Ascending aorta (tissue), 2 donors: Measurements from ENCODE around the gene MATCAP1. TPM values are rescaled to one million over a fixed set of nuclear protein-coding genes. Genes with fewer than 3 reads are reported as not detected.

Experiments used
- DNase-seq, 2 donors: peaks; one replicate each; pipeline ENCODE4 v3.0.0-alpha.2; 2019; ENCODE audit warnings: low spot score in 2 of 2
- H3K27ac ChIP-seq, 2 donors: fragments of 200-600 bp; sonication (generic); one replicate each; pipeline ENCODE4 v1.5.1; 2016 to 2017; ENCODE audit warnings: mild to moderate bottlenecking in 1 of 2
- H3K27me3 ChIP-seq: fragments of 200-600 bp; sonication (generic); one replicate; pipeline ENCODE4 v1.5.1; 2017
- H3K36me3 ChIP-seq, 2 donors: fragments of 200-600 bp; sonication (generic); one replicate each; pipeline ENCODE4 v1.5.1; 2016
- H3K4me1 ChIP-seq, 2 donors: fragments of 200-600 bp; sonication (generic); one replicate each; pipeline ENCODE4 v1.5.1; 2016 to 2017; ENCODE audit warnings: mild to moderate bottlenecking in 1 of 2
- H3K4me3 ChIP-seq, 2 donors: fragments of 200-600 bp; sonication (generic); one replicate each; pipeline ENCODE4 v1.5.1; 2016 to 2017; ENCODE audit warnings: mild to moderate bottlenecking in 1 of 2
- H3K9me3 ChIP-seq, 2 donors: fragments of 200-600 bp; sonication (generic); one replicate each; pipeline ENCODE4 v1.5.1; 2016
- CTCF ChIP-seq, 3 experiments: fragments of 200-600 bp in 2 of 3; fragments of 450-650 bp in 1 of 3; sonication (generic) in 2 of 3; IDR thresholded peaks; one replicate each; pipeline ENCODE4 v1.5.1; 2016 to 2019; ENCODE audit warnings: antibody characterized with exemption in 3 of 3, mild to moderate bottlenecking in 1 of 3, moderate library complexity in 1 of 3
- intact Hi-C: fragments of 100-400 bp; cut with DNase I; formaldehyde crosslinking; loops from one replicate; pipeline ENCODE4 v1.15.1; 2023
- total RNA-seq: library from RNA; depleted of rRNA; stranded (reverse); fragments of >200 nt; gene quantifications from one replicate; pipeline ENCODE4 v1.1.0, GENCODE V29; 2016

Gene MATCAP1
- total RNA-seq, 1 donor from 2014 or later, result 18.9 TPM

GRCh38 chr16:67146523-67147357 lies 37.0 kb downstream of the MATCAP1 start:
- TF ChIP-seq CTCF (IDR thresholded peaks at IDR 0.05), result no peak
- no peaks in the 10 kb centered on the region for H3K9me3 ChIP-seq
- peaks cover 6 to 8% of the 10 kb centered on the region in 2 donors for H3K4me1 ChIP-seq
- no peaks in the 10 kb centered on the region for H3K27me3 ChIP-seq
- peaks cover 37 to 59% of the 10 kb centered on the region in 2 donors for H3K36me3 ChIP-seq
- intact Hi-C loops, result no loop called here
- no peak for DNase-seq
- no peak overlapping the region for H3K4me3 ChIP-seq
- H3K27ac ChIP-seq, result no peak overlapping the region

DNA sequence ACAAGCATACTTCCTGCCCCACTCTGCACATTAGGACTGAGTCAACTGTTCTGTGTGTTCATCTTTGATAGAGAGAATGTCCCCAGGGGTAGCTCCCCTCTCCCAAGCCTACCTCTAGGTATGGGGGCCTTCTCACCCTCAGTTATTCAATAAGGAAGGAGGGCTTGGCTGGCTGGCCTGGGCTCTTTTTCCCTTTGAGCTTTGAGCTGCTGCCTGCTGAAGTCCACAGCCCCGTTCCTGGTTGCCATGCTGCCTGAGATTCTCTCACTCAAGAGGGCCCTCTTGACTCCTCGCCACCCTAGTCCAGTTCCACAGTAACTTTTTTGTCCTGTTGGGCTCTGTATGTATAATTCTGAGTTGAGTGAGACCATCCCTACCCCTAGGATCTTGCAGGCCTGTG lies 38.0 kb downstream of the MATCAP1 start:
- no peak for TF ChIP-seq CTCF (IDR thresholded peaks at IDR 0.05)
- no peaks in the 10 kb centered on the region for H3K27me3 ChIP-seq
- DNase-seq, result no peak
- H3K4me3 ChIP-seq, result no peak overlapping the region
- intact Hi-C loops, result no loop called here
- no peaks in the 10 kb centered on the region for H3K9me3 ChIP-seq
- peaks cover 47 to 69% of the 10 kb centered on the region in 2 donors for H3K36me3 ChIP-seq
- no peak overlapping the region for H3K27ac ChIP-seq
- H3K4me1 ChIP-seq, result peaks cover 3 to 6% of the 10 kb centered on the region in 2 donors

DNA sequence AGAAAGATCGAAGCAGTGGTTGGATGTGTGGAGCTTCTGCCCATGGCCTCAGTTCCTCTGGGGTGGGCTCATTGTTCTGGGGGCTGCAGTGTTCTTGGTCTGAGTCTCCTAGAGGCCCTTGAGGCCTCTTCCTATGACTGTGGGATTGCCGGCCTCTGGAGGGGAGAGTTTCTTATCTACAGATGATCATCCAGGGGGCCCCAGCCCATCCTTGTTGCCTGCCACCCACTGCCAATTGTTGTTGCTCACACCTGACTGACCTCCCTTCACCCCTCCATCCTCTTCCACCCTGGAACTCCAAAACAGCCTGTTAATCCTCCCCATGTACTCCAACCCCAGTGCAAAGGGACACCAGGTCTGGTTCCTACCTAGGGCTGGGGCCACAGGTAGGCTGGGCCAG lies 38.8 kb downstream of the MATCAP1 start:
- Histone ChIP-seq H3K9me3 (no peaks in the 10 kb centered on the region), H3K4me1 (peaks cover 1 to 2% of the 10 kb centered on the region in 2 donors), H3K27me3 (no peaks in the 10 kb centered on the region), H3K4me3 (no peak overlapping the region), H3K36me3 (peaks cover 55 to 77% of the 10 kb centered on the region in 2 donors), H3K27ac (no peak overlapping the region)
- DNase-seq, result no peak
- intact Hi-C loops, result no loop called here
- TF ChIP-seq CTCF (IDR thresholded peaks at IDR 0.05), result no peak

GRCh38 chr16:67142342-67142741 lies 41.4 kb downstream of the MATCAP1 start:
- no peak for DNase-seq
- Histone ChIP-seq H3K4me1 (no peaks in the 10 kb centered on the region), H3K27ac (no peak overlapping the region), H3K36me3 (peaks cover 76 to 93% of the 10 kb centered on the region in 2 donors), H3K4me3 (no peak overlapping the region), H3K9me3 (no peaks in the 10 kb centered on the region), H3K27me3 (no peaks in the 10 kb centered on the region)
- intact Hi-C loops, result no loop called here
- no peak for TF ChIP-seq CTCF (IDR thresholded peaks at IDR 0.05)

DNA sequence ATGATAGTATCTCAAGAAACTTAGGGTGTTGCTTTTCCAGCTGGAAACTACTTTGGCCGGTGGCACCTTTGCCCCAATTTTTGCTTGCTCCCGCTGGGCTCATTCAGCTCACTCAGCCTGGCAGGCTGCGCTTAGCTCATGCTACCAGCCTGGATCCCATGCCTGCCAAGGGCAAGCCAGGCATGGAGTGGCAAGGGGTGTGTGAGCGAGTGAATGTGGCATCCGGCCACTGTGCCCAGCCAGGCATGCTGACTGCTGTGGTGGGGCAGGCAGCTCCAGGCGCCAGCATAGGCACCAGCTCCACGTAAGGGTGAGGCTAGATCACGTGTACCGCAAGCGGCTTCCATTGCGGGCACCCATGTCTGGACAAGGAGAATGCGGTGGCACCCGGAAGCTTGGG lies 42.4 kb downstream of the MATCAP1 start:
- peaks cover 72 to 93% of the 10 kb centered on the region in 2 donors for H3K36me3 ChIP-seq
- no peak for DNase-seq
- H3K27ac ChIP-seq, result no peak overlapping the region
- no peaks in the 10 kb centered on the region for H3K4me1 ChIP-seq
- no peak overlapping the region for H3K4me3 ChIP-seq
- no peak for TF ChIP-seq CTCF (IDR thresholded peaks at IDR 0.05)
- intact Hi-C loops, result no loop called here
- H3K27me3 ChIP-seq, result no peaks in the 10 kb centered on the region
- H3K9me3 ChIP-seq, result no peaks in the 10 kb centered on the region
